HG02973 (cell line): Measurements from ENCODE around the gene ZNF586.
"Not testable (repeated sequence)": the region's sequence is repeated elsewhere in the genome, so short reads cannot be mapped to it uniquely, and the experiment has no call there.

Experiments used
- ATAC-seq: cut with Tn5 transposase; IDR thresholded peaks from one replicate; pipeline ENCODE4 v1.9.1; 2021; ENCODE audit warnings: moderate library complexity; ENCODE audit not compliant: unreplicated experiment

The ZNF586 gene

DNA sequence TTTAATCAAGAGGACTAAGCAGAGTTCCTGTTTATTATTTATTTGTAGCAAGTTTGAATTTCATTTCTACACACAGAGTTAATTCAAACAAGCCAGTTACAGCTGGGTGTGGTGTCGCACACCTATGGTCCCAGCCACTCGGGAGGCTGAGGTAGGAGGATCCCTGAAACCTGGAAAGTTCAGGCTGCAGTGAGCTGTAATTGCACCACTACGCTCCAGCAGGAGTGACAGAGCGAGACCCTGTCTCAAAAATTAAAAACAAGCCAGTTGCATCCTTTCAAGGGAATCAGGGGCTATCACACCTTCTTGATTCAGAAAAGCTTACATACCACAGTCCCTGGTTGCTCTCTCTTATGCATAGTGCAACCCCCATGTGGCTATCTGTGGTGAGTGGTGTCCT, 19.8 kb downstream of the ZNF586 start:
- no peak for ATAC-seq

DNA sequence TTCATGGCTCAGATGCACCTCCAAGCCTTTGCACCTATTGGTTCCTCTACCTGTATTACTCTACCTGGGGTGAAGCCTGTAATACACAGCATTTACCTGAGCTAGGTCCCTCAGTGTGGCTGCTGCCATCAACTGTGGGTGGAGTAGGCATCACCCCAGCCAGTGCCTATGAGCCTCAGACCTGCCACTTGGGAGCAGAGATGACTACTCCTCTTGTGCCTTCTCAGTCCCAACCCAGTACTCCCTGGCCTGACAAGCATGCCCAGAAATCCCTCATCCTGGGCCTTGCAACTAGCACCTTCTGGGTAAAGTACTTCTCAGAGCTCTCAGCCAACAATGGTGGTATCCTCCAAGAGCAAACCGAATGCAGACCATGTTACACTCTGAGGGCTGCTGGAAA, 27.1 kb downstream of the ZNF586 start:
- not testable (repeated sequence) for ATAC-seq

DNA sequence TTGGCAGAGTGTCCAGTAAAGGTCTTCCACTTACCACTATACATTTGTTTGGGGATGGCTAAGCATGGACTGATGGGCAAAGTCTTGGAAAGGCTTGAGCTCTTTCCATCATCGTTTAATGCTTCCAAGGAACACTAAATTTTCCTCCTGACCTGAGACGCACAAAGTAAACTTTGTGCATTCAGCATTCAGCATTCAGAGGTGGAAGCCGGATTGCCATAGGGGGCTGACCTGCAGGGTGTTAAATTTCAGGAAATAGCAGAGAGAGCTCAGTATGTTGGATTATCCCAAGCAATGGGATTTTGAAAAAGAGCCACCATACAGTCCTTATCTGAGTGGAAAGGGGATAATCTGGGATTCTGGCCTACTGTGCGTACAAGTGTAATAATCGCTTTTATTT, 31.2 kb downstream of the ZNF586 start:
- ATAC-seq: no peak

DNA sequence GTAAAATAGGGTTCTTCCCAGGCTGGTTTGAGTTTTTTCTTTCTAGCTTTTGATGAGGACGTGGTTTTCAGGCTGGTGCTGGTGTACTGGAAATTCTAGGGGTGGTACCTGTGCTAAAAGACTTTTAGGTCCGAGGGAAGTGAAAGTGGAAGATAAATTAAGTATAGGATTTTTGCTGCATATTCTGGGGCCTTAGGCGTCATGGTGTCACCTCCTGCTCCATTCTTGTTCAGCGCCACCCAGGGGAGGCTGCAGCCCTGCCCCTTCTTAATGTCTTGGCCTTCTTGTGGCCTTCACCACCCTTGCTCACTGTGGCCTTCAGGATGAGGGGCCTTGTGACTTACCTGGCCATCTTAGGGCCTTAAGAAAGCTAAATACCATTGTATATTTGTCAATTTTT, 32.8 kb downstream of the ZNF586 start:
- ATAC-seq: no peak

DNA sequence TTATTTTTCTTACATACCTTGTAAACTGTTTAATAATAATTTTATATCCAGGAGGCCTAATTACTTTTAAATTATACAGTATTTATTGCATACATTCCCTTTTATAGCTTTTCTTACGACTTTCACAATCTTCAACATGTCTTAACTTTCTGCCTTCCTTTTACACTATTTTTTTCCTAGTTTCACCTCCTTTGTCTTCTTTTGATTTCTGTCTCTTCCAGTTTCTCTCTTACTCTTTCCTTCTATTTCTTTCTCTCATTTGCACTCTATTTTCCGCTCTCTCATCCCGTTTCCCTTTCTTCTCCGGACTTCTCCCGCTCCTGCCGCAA, 33.8 kb downstream of the ZNF586 start:
- ATAC-seq: no peak

DNA sequence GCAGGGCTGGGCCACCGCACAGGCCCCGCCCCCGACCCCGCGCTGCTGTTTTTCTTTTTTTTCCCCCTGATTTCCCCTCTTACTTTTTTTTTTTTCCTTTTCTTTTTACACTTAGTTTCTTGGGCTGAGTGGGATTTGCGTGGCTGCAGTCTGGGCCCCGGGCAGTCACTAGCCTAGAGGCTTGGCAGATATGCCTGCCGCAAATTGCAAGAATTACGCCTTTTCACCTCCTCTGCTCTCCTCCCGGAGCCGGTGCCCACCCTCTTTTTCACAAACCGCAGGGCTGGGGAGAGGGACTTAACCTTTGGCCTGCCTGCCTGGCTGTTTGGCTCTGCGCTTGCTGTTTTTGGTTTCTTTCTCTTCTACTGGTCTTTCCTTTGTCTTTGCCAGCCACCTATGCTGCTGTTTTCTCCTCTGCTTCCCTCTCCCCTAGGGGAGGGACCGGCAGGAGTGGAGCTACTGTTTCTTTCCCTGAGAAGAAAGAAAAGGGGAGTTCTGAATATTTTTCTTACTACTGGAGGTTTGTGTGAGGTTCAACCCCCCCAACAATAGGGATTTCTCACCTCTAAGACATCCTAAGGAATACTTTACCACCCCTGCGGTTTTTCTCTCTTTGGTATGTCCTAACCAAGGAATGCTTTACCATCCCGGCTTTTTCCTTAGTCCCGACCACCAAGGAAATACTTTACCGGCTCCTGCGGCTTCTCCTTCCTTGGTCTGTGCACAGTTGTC, 34.3 kb downstream of the ZNF586 start:
- ATAC-seq: no peak

DNA sequence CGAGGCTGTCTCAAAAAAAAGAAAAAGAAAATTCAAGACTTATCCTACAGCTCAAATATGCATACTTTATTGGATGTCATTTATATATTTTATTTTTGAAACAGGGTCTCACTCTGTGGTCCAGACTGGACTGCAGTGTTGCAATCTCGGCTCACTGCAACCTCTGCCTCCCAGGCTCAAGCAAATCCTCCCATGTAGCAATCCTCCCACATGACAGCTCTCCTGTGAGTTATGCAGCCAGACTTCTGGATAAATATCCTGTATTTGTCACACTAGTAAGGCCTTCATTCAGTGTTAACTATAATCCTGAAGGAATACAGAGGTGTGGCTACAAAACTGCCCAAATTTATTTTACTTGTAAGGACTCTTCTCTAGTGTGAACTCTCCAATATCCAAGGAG, 38.1 kb downstream of the ZNF586 start:
- ATAC-seq: no peak

DNA sequence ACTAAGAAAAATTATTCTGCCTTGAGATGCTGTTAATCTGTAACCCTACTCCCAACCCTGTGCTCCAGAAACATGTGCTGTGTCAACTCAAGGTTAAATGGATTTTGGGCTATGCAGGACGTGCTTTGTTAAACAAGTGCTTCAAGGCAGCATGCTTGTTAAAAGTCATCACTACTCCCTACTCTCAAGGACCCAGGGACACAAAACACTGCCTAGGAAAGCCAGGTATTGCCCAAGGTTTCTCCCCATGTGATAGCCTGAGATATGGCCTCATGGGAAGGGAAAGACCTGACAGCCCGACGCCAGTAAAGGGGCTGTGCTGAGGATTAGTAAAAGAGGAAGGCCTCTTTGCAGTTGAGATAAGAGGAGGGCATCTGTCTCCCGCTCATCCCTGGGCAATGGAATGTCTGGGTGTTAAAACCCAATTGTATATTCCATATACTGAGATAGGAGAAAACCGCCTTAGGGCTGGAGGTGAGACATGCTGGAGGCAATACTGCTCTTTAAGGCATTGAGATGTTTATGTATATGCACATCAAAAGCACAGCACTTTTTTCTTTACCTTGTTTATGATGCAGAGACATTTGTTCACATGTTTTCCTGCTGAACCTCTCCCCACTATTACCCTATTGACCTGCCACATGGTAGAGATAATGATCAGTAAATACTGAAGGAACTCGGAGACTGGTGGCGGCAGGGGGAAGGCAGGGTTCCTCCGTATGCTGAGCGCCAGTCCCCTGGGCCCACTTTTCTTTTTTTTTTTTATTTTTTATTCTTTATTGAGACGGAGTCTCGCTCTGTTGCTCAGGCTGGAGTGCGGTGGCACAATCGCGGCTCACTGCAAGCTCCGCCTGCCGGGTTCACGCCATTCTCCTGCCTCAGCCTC, 41.2 kb downstream of the ZNF586 start:
- ATAC-seq: not testable (repeated sequence)

DNA sequence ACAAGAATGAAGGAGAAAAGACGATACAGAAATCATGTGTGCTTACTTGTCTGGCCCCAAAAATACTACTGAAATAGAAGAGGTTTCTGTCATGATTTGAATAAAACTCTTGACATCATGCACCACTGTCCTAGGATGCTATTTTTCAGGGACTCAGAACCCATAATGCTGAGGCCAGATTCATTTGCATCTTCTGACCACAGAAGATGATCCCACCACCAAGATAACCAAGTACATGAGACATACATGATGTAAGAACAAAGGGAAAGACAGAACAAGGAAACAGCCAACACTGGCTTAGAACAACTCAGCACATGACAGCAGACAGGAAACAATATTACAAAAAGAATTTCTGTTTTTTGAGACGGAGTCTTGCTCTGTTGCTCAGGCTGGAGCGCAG, 42.8 kb downstream of the ZNF586 start:
- no peak for ATAC-seq

DNA sequence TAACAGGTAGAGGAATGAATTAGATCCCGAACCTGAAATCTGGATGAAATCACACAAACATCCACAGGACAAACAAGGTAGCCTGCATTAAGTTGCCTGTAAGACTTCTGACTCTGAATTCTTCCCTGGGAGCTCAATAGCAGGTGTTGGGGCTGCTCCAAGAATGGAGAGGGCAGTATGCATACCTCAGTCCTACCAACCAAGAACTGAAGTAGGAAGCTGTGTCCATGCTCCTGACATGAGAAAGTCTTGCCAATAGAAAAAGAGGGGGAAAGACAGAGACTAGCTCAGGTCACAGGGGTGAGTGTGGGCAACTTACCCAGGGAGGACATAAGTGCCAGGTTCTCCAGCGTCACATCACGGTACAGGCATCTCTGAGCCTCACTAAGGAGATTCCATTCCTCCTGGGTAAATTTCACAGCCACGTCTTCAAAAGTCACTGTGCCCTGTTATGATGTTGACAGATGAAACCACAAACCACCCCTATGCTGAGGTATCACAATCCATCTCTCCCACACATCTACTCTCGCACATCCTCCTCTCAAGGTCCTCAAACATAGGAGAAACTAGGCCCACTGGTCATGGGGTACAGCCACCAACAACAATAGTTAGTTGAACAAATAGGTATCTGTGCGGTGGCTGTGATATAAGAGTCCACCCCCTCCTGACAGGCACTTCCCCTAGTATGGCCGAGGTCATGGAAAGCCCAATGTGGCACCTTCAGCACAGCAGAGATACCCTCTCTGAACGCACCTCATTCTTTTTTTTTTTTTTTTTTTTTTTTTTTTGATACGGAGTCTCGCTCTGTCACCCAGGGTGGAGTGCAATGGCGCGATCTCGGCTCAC, 43.7 kb downstream of the ZNF586 start:
- not testable (repeated sequence) for ATAC-seq

DNA sequence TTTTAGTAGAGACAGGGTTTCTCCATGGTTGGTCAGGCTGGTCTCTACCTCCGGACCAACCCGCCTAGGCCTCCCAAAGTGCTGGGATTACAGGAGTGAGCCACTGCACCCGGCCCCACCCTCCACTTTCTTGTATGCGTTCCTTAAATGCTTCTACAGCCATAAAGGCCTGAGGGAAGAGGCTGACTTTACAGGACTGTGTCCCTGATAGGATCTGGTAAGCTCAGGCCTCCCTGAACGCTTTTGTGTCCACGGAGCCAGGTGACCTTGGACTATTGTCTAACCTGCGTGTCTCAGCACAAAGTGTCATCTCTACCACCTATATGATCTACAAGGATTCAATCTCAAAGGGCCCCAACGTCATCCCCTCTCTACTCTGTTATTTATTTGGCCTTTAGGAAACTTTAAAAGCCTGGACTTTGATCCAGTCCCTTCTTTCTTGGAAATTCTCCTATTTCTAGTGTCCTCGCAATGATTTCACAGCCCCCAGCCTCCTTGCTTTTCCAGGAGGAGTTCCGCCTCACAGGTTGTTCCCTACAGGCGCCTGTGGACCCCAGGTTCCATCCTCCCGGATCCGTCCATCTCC, 44.5 kb downstream of the ZNF586 start:
- ATAC-seq: no peak

DNA sequence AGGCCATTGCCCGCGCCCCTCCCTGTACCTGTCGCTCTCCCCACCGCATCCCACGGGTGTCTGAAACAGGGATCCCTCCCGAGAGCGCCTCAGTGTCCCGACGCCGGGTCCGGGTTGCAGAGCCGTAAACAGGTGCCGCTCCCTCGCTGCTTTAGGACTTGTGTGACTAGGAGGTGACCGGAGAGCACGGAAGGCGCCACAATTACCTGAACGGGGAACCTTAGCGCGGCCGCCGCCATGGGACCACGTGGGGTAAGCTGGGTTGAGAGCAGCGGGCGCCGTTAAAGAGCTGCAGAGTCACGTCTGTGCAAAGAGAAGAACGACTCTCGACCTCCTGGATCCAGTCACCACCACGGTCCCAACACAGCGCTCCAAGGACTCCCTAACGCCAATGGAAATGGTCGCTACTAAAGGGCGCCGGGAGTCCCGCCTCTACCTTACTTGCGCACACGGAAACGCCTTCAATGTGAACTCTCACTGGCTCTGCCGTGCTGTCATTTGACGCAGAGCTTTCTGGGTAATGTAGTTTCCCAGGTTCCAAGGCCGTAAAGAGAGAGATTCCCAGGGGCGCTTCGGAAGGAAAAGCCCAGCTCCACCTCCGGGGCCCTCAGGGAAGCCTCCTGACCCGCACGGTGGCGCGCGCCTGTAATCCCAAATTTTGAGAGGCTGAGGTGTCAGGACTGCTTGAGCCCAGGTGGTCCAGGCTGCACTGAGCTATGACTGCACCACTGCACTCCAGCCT, 45.2 kb downstream of the ZNF586 start, which contains the start of gene ZNF552:
ZNF552 (minus strand) TSS at position 409 of the 742 bp plus-strand sequence; CDS start at position 239, 170 bp downstream.
- peak; percentile 74 for ATAC-seq

DNA sequence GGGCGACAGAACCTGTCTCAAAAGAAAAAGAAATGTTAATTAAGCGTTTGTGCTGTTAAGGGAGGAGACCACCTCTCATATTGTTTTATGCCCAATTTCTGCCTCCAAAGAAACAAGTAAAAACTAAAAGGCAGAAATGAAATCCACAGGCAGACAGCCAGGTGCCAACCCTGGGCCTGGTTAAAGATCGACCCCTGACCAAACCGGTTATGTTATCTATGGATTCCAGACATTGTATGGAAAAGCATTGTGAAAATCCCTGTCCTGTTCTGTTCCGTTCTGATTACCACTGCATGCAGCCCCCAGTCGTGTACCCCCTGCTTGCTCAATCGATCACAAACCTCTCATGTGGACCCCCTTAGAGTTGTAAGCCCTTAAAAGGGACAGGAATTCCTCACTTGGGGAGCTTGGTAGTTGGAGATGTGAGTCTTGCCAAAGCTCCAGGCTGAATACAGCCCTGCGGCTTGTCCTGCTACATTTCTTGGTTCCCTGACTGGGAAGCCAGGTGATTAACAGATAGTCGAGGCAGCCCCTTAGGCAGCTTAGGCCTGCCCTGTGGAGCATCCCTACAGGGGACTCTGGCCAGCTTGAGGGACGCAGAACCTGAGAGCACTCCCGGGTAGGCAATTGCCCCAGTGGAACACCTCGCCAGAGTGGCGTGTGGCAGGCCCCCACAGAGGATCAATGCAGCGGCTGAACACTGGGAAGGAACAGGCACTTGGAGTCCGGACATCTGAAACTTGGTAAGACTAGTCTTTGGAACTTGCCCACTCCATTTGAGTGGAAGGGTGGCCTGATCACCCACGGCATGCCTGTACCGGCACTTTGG, 46.0 kb downstream of the ZNF586 start:
- no peak for ATAC-seq

DNA sequence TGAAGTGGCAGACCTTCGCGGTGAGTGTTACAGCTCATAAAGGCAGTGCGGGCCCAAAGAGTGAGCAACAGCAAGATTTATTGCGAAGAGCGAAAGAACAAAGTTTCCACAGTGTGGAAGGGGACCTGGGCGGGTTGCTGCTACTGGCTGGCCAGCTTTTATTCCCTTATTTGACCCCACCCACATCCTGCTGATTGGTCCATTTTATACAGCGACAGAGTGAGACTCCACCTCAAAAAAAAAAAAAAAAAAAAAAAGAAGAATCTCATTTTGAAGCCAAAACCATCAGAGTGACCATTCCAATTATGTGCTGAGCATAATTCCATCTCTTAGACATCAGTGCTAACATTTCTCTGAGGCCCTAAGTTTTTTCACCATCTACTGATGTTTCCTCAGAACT, 47.2 kb downstream of the ZNF586 start:
- ATAC-seq: no peak

DNA sequence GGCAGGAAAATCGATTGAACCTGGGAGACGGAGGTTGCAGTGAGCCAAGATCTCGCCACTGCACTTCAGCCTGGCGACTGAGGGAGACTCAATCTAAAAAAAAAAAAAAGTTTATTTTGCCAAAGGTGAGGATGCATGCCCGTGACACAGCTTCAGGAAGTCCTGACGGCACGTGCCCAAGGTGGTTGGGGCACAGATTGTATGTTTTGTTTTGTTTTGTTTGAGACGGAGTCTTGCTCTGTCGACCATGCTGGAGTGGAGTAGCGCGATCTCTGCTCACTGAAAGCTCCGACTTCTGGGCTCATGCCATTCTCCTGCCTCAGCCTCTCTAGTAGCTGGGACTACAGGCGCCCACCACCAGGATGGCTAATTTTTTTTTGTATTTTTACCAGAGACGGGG, 48.5 kb downstream of the ZNF586 start:
- ATAC-seq: no peak

DNA sequence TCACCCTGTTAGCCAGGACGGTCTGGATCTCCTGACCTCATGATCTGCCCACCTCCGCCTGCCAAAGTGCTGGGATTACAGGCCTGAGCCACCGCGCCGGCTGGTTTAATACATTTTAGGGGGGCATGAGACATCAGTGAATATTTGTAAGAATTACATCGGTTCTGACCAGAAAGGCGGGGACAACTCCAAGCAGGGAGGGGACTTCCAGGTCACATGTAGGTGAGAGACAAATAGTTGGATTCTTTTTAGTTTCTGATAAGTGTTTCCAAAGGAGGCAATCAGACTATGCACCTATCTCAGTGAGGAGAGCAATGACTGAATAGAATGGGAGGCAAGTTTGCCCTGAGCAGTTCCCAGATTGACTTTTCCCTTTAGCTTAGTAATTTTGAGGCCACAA, 48.9 kb downstream of the ZNF586 start:
- ATAC-seq: no peak

DNA sequence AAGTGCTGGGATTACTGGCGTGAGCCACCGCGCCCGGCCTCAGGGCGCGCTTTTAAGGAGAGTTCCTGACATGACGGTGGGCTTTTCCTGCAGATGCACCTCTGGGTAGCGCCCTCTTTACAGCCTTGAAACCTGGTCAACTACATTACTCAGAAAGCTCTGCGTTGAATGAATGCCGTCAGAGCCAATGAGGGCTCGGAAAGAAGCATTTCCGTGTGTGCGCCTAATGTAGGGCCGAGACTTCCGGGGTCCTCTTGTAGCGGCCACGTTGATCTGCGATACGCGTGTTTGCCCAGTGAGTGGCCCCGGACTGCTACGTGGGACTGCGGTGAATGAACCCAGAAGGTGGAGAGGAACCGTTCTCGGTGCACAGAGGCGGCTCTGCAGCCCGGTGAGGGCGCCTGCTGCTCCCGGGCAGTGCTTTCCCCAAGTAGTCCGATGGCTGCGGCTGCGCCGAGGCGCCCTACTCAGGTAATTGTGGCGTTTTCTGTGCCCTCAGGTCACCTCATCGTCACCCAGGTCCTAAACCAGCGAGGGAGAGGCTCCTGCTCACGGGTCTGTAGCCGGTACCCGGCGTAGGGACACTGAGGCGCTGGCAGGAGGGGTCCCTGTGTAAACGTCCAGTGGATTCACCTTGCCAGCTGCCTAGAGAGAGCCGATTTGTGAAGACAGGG, 50.1 kb downstream of the ZNF586 start:
- ATAC-seq: peak; percentile 76

DNA sequence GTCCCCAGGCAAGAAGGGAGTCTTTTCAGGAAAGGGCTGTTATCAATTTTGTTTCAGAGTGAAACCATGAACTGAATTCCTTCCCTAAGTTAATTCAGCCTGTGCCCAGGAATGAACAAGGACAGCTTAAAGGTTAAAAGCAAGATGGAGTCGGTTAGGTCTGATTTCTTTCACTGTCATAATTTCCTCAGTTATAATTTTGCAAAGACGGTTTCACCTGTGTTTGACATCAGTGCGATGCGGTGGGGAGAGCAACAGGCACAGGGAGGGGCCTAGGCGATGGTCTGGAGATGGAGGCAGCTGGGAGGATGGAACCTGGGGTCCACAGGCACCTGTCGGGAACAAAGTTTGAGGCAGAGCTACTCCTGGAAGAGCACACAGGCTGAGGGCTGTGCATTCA, 51.1 kb downstream of the ZNF586 start:
- ATAC-seq: no peak

DNA sequence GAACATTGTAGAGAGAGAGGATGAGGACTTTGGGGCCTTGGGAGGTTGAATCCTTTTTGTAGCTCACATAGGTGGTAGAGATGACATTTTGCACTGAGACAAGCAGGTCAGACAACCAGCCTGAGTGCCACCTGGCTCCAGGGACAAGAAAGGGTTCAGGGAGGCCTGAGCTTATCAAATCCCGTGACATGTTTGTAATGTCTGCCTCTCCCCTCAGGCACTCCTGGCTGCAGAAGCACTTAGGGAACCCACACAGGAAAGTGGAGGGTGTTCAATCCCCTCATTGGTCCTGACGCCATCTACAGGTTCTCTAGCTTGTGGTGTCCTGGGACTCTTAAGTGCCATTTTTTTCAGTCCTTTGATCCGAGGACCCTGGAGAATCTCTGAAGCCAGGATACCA, 51.6 kb downstream of the ZNF586 start:
- ATAC-seq: not testable (repeated sequence)
